ENCODE results near the gene SPATA6.

Gene SPATA6

DNA sequence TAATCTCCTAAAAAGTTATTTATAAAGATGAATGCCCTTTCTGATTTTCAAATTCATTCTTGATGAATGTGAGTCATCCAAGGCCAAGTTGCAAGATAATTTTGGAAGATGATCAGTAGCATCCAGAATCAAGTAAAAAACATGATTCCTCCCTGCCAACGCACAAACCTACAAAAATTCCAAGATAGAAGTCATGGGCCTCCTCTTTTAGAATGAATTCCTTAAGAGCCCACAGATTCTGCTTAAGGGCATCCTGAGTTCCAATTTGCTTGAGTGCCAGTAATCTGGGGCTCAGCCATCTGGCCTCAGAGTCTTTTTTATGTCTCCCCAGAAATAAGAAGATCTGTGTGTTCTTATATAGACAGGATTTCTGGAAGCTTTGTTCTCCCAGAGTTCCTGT lies 23.2 kb upstream of the SPATA6 start:
- POLR2A ChIA-PET, result no interaction called here
- Histone ChIP-seq H3K9me3 (ENCODE audit: control insufficient read depth, insufficient read depth, low read depth, low read length) (no peaks in the 10 kb centered on the region), H3K36me3 (ENCODE audit: control insufficient read depth in 2 of 2, insufficient read depth in 1 of 2, low read length in 2 of 2) (no peaks in the 10 kb centered on the region), H3K4me3 (ENCODE audit: low read depth, low read length) (no peak overlapping the region), H3K4me1 (ENCODE audit: control insufficient read depth, insufficient read depth, low read length) (0 out of 2 replicates have a peak, but pooled peaks cover 3% of the 10 kb centered on the region), H3K27ac (ENCODE audit: extremely low read depth, low read depth, low read length) (no peak overlapping the region)
- CTCF ChIA-PET, result interaction anchor here (0.7 kb wide), 1 partner anchor 33 kb away, joined by 3 read pairs; no protein-coding TSS in a partner anchor
- TF ChIP-seq KLF7 (tag by site-specific recombination; IDR thresholded peaks at IDR 0.05; ENCODE audit: borderline replicate concordance), result no peak
- TF ChIP-seq ZNF76 (tag by site-specific recombination; IDR thresholded peaks at IDR 0.05; ENCODE audit: borderline replicate concordance, low read depth), result no peak
- no peak for TF ChIP-seq ZNF626 (tag by site-specific recombination; IDR thresholded peaks at IDR 0.05)
- TF ChIP-seq ZNF558 (tag by site-specific recombination; IDR thresholded peaks at IDR 0.05), result no peak
- TF ChIP-seq ZNF114 (tag by site-specific recombination; IDR thresholded peaks at IDR 0.05), result no peak
- TF ChIP-seq SCRT1 (tag by site-specific recombination; IDR thresholded peaks at IDR 0.05; ENCODE audit: borderline replicate concordance), result no peak
- TF ChIP-seq PRDM1 (tag by site-specific recombination; IDR thresholded peaks at IDR 0.05), result no peak
- TF ChIP-seq ZBTB49 (tag by site-specific recombination; IDR thresholded peaks at IDR 0.05; ENCODE audit: low read depth), result no peak
- TF ChIP-seq ZNF768 (tag by site-specific recombination; IDR thresholded peaks at IDR 0.05), result no peak
- TF ChIP-seq ZSCAN16 (tag by site-specific recombination; IDR thresholded peaks at IDR 0.05), result no peak
- no peak for TF ChIP-seq ZNF621 (tag by site-specific recombination; IDR thresholded peaks at IDR 0.05)
- TF ChIP-seq ZSCAN4 (tag by site-specific recombination; IDR thresholded peaks at IDR 0.05), result no peak
- TF ChIP-seq, protein P1, sequence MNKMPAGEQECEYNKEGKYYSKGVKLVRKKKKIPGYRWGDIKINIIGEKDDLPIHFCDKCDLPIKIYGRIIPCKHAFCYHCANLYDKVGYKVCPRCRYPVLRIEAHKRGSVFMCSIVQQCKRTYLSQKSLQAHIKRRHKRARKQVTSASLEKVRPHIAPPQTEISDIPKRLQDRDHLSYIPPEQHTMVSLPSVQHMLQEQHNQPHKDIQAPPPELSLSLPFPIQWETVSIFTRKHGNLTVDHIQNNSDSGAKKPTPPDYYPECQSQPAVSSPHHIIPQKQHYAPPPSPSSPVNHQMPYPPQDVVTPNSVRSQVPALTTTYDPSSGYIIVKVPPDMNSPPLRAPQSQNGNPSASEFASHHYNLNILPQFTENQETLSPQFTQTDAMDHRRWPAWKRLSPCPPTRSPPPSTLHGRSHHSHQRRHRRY (tag by site-specific recombination; IDR thresholded peaks at IDR 0.05), result no peak
- no peak for TF ChIP-seq ZNF175 (tag by site-specific recombination; IDR thresholded peaks at IDR 0.05)
- no peak for TF ChIP-seq ZFHX2 (tag by site-specific recombination; conservative IDR thresholded peaks at IDR 0.05)
- TF ChIP-seq, protein P2, sequence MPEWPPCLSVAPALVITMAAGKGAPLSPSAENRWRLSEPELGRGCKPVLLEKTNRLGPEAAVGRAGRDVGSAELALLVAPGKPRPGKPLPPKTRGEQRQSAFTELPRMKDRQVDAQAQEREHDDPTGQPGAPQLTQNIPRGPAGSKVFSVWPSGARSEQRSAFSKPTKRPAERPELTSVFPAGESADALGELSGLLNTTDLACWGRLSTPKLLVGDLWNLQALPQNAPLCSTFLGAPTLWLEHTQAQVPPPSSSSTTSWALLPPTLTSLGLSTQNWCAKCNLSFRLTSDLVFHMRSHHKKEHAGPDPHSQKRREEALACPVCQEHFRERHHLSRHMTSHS (tag by site-specific recombination; IDR thresholded peaks at IDR 0.05), result no peak
- no peak for TF ChIP-seq ZNF140 (tag by site-specific recombination; IDR thresholded peaks at IDR 0.05)
- no peak for TF ChIP-seq ZNF23 (tag by site-specific recombination; IDR thresholded peaks at IDR 0.05; ENCODE audit: borderline replicate concordance)
- TF ChIP-seq PRDM2 (tag by site-specific recombination; IDR thresholded peaks at IDR 0.05; ENCODE audit: borderline replicate concordance), result no peak
- no peak for TF ChIP-seq ZNF830 (tag by site-specific recombination; IDR thresholded peaks at IDR 0.05; ENCODE audit: low read depth)
